Uterus (tissue), 4 donors: Measurements from ENCODE around the gene HINT3. TPM values are rescaled to one million over a fixed set of nuclear protein-coding genes. Genes with fewer than 3 reads are reported as not detected.

Experiments used
- DNase-seq, 2 donors: peaks; one replicate each; pipeline ENCODE4 v3.0.0-alpha.2; 2019 to 2020
- H3K27ac ChIP-seq, 2 donors: fragments of 200-600 bp; sonication (generic); 1 replicate in 1 of 2; 2 replicates in 1 of 2; pipeline ENCODE4 v1.5.1; 2016 to 2018
- H3K27me3 ChIP-seq, 2 donors: fragments of 200-600 bp; sonication (generic); one replicate each; pipeline ENCODE4 v1.5.1; 2018 to 2019; ENCODE audit warnings: control low read depth in 1 of 2
- H3K36me3 ChIP-seq, 2 donors: fragments of 200-600 bp; sonication (generic); one replicate each; pipeline ENCODE4 v1.5.1; 2019; ENCODE audit warnings: control low read depth in 1 of 2
- H3K4me1 ChIP-seq, 2 donors: fragments of 200-600 bp; sonication (generic); one replicate each; pipeline ENCODE4 v1.5.1; 2018 to 2019; ENCODE audit warnings: control low read depth in 1 of 2
- H3K4me3 ChIP-seq, 2 donors: fragments of 200-600 bp; sonication (generic); 1 replicate in 1 of 2; 2 replicates in 1 of 2; pipeline ENCODE4 v1.5.1; 2018 to 2019; ENCODE audit warnings: mild to moderate bottlenecking in 1 of 2
- H3K9me3 ChIP-seq, 2 donors: fragments of 200-600 bp; sonication (generic); one replicate each; pipeline ENCODE4 v1.5.1; 2019; ENCODE audit warnings: control low read depth in 1 of 2
- CTCF ChIP-seq, 4 experiments: fragments of 200-600 bp in 2 of 4; fragments of 450-650 bp in 2 of 4; sonication (generic) in 2 of 4; IDR thresholded peaks; one replicate each; pipeline ENCODE4 v1.5.1; 2016 to 2019; ENCODE audit warnings: antibody characterized with exemption in 4 of 4, mild to moderate bottlenecking in 2 of 4, moderate library complexity in 1 of 4
- POLR2A ChIP-seq, 2 donors: fragments of 450-650 bp; IDR thresholded peaks; one replicate each; pipeline ENCODE4 v1.6.1; 2016; ENCODE audit warnings: antibody characterized with exemption in 2 of 2, mild to moderate bottlenecking in 1 of 2, moderate library complexity in 1 of 2
- intact Hi-C: fragments of 100-400 bp; cut with DNase I; formaldehyde crosslinking; loops from one replicate; pipeline ENCODE4 v1.15.1; 2023; ENCODE audit warnings: low total_unique reads
- total RNA-seq, 4 donors: library from RNA; depleted of rRNA in 3 of 4; stranded (reverse); fragments of >200 nt in 3 of 4; gene quantifications; one replicate each; pipeline versions ENCODE4 v1.1.0 to v1.2.4, GENCODE V29; 2014 to 2023
- donor health status: DM: yes; HTN: yes; CAD: no.

Gene HINT3
- total RNA-seq, 4 donors from 2014 or later = 13.1 to 49.3 (median 23.1) TPM

- intact Hi-C loops = no loop called here
- H3K4me3 ChIP-seq = no peak overlapping the region
- no peak for TF ChIP-seq CTCF (IDR thresholded peaks at IDR 0.05)
- no peak for TF ChIP-seq POLR2A (IDR thresholded peaks at IDR 0.05)
- H3K36me3 ChIP-seq = no peaks in the 10 kb centered on the region
- no peak overlapping the region for H3K27ac ChIP-seq
- no peak for DNase-seq
- no peaks in the 10 kb centered on the region for H3K9me3 ChIP-seq
- H3K4me1 ChIP-seq = no peaks in the 10 kb centered on the region
- H3K27me3 ChIP-seq = no peaks in the 10 kb centered on the region
Observed at GRCh38 chr6:125924169-125924568, 32.4 kb upstream of the HINT3 start.

- Histone ChIP-seq H3K27ac (no peak overlapping the region), H3K36me3 (no peaks in the 10 kb centered on the region), H3K4me1 (no peaks in the 10 kb centered on the region), H3K27me3 (no peaks in the 10 kb centered on the region), H3K9me3 (no peaks in the 10 kb centered on the region), H3K4me3 (no peak overlapping the region)
- DNase-seq = no peak
- intact Hi-C loops = no loop called here
- TF ChIP-seq CTCF (IDR thresholded peaks at IDR 0.05) (no peak), POLR2A (IDR thresholded peaks at IDR 0.05) (no peak)
Observed at GRCh38 chr6:125924697-125925358, 31.7 kb upstream of the HINT3 start.

- H3K27me3 ChIP-seq = no peaks in the 10 kb centered on the region
- H3K27ac ChIP-seq = no peak overlapping the region
- no peak for DNase-seq
- H3K4me3 ChIP-seq = no peak overlapping the region
- no peaks in the 10 kb centered on the region for H3K4me1 ChIP-seq
- TF ChIP-seq POLR2A (IDR thresholded peaks at IDR 0.05) (no peak), CTCF (IDR thresholded peaks at IDR 0.05) (no peak)
- H3K36me3 ChIP-seq = no peaks in the 10 kb centered on the region
- intact Hi-C loops = no loop called here
- no peaks in the 10 kb centered on the region for H3K9me3 ChIP-seq
Observed at GRCh38 chr6:125926711-125927110, 29.9 kb upstream of the HINT3 start.

GRCh38 chr6:125927761-125928160 lies 28.8 kb upstream of the HINT3 start:
- H3K36me3 ChIP-seq = no peaks in the 10 kb centered on the region
- H3K27me3 ChIP-seq = no peaks in the 10 kb centered on the region
- DNase-seq = no peak
- intact Hi-C loops = no loop called here
- TF ChIP-seq POLR2A (IDR thresholded peaks at IDR 0.05) (no peak), CTCF (IDR thresholded peaks at IDR 0.05) (no peak)
- H3K9me3 ChIP-seq = no peaks in the 10 kb centered on the region
- H3K27ac ChIP-seq = no peak overlapping the region
- H3K4me1 ChIP-seq = no peaks in the 10 kb centered on the region
- H3K4me3 ChIP-seq = no peak overlapping the region

- intact Hi-C loops = no loop called here
Observed at GRCh38 chr6:125930765-125931418, 25.7 kb upstream of the HINT3 start.

More at GRCh38 chr6:125930765-125931418, 25.7 kb upstream of the HINT3 start:
- Histone ChIP-seq H3K4me1 (no peaks in the 10 kb centered on the region), H3K9me3 (no peaks in the 10 kb centered on the region), H3K4me3 (no peak overlapping the region), H3K27me3 (no peaks in the 10 kb centered on the region), H3K36me3 (no peaks in the 10 kb centered on the region), H3K27ac (no peak overlapping the region)
- TF ChIP-seq CTCF (IDR thresholded peaks at IDR 0.05) (no peak), POLR2A (IDR thresholded peaks at IDR 0.05) (no peak)
- DNase-seq = no peak
